Measurements from ENCODE around the gene FMNL2.

Gene FMNL2

GRCh38 chr2:152428800-152429582 lies 94.0 kb downstream of the FMNL2 start:
- peak; percentile 0 for DNase-seq

- no peak for DNase-seq
These were observed 95.9 kb downstream of the FMNL2 start for GRCh38 chr2:152430876-152431275.

GRCh38 chr2:152431370-152432098 lies 96.6 kb downstream of the FMNL2 start:
- DNase-seq: no peak

GRCh38 chr2:152432206-152432653 lies 97.3 kb downstream of the FMNL2 start:
- DNase-seq: no peak

- no peak for DNase-seq
These were observed 97.8 kb downstream of the FMNL2 start for GRCh38 chr2:152432765-152433164.

GRCh38 chr2:152433289-152433688 lies 98.3 kb downstream of the FMNL2 start:
- no peak for DNase-seq

GRCh38 chr2:152433791-152434190 lies 98.8 kb downstream of the FMNL2 start:
- DNase-seq: no peak

- DNase-seq: no peak
These were observed 99.6 kb downstream of the FMNL2 start for GRCh38 chr2:152434395-152435182.

GRCh38 chr2:152436148-152436547 lies 101.2 kb downstream of the FMNL2 start:
- no peak for DNase-seq

GRCh38 chr2:152437276-152438108 lies 102.5 kb downstream of the FMNL2 start:
- DNase-seq: no peak

GRCh38 chr2:152440049-152440448 lies 105.1 kb downstream of the FMNL2 start:
- no peak for DNase-seq

GRCh38 chr2:152440460-152440859 lies 105.5 kb downstream of the FMNL2 start:
- no peak for DNase-seq

- DNase-seq: no peak
These were observed 107.0 kb downstream of the FMNL2 start for GRCh38 chr2:152441961-152442360.

- no peak for DNase-seq
These were observed 108.8 kb downstream of the FMNL2 start for GRCh38 chr2:152443771-152444170.

- no peak for DNase-seq
These were observed 109.5 kb downstream of the FMNL2 start for GRCh38 chr2:152444448-152444847.

- DNase-seq: no peak
These were observed 110.4 kb downstream of the FMNL2 start for GRCh38 chr2:152445375-152445774.

GRCh38 chr2:152445791-152446201 lies 110.8 kb downstream of the FMNL2 start:
- no peak for DNase-seq

- no peak for DNase-seq
These were observed 111.2 kb downstream of the FMNL2 start for GRCh38 chr2:152446213-152446612.

GRCh38 chr2:152447897-152448296 lies 112.9 kb downstream of the FMNL2 start:
- DNase-seq: no peak

GRCh38 chr2:152448606-152449005 lies 113.6 kb downstream of the FMNL2 start:
- no peak for DNase-seq

GRCh38 chr2:152449578-152449977 lies 114.6 kb downstream of the FMNL2 start:
- no peak for DNase-seq

GRCh38 chr2:152450176-152450575 lies 115.2 kb downstream of the FMNL2 start:
- no peak for DNase-seq

Measured in DMS53 (cell line).